Ishikawa (cell line): ENCODE measurements around the gene TMCO6.

Source experiments
- CEBPB ChIP-seq: IDR thresholded peaks from 2 replicates; pipeline ENCODE4 v1.6.1; 2012
- CREB1 ChIP-seq: IDR thresholded peaks from 2 replicates; pipeline ENCODE4 v1.6.1; 2012; ENCODE audit warnings: low read depth
- EP300 ChIP-seq: IDR thresholded peaks from 2 replicates; pipeline ENCODE4 v1.6.1; 2012; ENCODE audit warnings: borderline replicate concordance
- FOXM1 ChIP-seq: IDR thresholded peaks from 2 replicates; pipeline ENCODE4 v1.6.1; 2012; ENCODE audit warnings: low read depth, borderline replicate concordance
- TAF1 ChIP-seq: IDR thresholded peaks from 2 replicates; pipeline ENCODE4 v1.6.1; 2012; ENCODE audit warnings: low read depth, mild to moderate bottlenecking
- TF ChIP-seq, protein P1 (sequence below): IDR thresholded peaks from 2 replicates; pipeline ENCODE4 v1.6.1; 2012; ENCODE audit warnings: low read depth, mild to moderate bottlenecking

DNA sequence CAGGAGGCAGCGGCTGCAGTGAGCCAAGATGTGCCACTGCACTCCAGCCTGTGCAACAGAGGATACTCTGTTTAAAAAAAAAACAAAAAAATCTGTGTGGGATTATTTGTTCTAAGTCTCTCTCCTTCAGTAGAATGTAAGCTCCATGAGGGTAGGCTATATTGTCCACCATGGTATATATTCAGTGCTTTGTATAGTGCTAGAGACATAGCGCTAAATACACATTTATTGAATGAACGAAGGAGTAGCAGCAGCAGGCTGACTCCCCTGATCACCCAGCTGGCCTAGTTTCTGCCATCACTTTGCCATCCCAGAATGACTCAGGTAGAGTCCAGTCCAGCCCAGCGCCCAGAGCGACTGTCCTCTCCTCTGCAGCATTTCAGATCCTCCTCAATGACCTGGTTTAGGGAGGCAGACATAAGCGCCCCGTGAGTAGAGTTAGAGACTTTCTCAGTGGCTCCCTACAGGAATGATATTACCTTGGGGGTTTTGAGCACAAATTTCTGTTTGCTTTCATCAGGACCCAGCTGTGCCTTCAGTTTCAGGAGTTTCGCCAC, 51.2 kb downstream of the TMCO6 start:
- TF ChIP-seq EP300 (no peak), CREB1 (no peak), CEBPB (no peak), FOXM1 (no peak), TAF1 (no peak)
- TF ChIP-seq, protein P1, sequence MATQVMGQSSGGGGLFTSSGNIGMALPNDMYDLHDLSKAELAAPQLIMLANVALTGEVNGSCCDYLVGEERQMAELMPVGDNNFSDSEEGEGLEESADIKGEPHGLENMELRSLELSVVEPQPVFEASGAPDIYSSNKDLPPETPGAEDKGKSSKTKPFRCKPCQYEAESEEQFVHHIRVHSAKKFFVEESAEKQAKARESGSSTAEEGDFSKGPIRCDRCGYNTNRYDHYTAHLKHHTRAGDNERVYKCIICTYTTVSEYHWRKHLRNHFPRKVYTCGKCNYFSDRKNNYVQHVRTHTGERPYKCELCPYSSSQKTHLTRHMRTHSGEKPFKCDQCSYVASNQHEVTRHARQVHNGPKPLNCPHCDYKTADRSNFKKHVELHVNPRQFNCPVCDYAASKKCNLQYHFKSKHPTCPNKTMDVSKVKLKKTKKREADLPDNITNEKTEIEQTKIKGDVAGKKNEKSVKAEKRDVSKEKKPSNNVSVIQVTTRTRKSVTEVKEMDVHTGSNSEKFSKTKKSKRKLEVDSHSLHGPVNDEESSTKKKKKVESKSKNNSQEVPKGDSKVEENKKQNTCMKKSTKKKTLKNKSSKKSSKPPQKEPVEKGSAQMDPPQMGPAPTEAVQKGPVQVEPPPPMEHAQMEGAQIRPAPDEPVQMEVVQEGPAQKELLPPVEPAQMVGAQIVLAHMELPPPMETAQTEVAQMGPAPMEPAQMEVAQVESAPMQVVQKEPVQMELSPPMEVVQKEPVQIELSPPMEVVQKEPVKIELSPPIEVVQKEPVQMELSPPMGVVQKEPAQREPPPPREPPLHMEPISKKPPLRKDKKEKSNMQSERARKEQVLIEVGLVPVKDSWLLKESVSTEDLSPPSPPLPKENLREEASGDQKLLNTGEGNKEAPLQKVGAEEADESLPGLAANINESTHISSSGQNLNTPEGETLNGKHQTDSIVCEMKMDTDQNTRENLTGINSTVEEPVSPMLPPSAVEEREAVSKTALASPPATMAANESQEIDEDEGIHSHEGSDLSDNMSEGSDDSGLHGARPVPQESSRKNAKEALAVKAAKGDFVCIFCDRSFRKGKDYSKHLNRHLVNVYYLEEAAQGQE = no peak
